OCI-LY1 (cell line): Measurements from ENCODE around the gene NDRG2.

ENCODE experiments used
- EZH2 ChIP-seq: fragments of 200-600 bp; sonication (generic), shearing (Covaris generic); IDR thresholded peaks from 2 replicates; pipeline ENCODE4 v1.8.0; 2017; ENCODE audit warnings: borderline replicate concordance, mixed run types, mild to moderate bottlenecking, antibody characterized with exemption, low read length, moderate library complexity, mixed read lengths
- TF ChIP-seq, protein P1 (sequence below): fragments of 200-600 bp; sonication (generic), shearing (Covaris generic); IDR thresholded peaks from 2 replicates; pipeline ENCODE4 v1.5.1; 2017; ENCODE audit warnings: mild to moderate bottlenecking, antibody characterized with exemption, low read length, moderate library complexity, mixed read lengths

DNA sequence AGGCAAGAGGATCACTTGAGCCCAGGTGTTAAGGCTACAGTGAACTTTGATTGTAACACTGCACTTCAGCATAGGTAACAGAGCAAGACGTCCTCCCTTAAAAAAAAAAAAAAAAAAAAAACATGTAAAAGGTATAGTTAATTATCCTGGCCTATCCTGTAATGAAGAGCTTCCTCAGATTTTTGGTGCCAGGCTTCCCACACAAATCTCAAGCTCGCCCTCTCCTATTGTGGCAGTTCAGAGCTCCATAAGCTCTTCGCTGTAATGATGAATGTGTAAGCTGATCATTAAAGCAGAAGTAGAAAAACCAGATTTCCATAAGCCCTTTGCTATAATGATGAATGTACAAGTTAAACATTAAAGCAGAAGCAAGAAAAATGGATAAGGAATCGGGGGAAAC, 27.7 kb downstream of the NDRG2 start:
- TF ChIP-seq, protein P1, sequence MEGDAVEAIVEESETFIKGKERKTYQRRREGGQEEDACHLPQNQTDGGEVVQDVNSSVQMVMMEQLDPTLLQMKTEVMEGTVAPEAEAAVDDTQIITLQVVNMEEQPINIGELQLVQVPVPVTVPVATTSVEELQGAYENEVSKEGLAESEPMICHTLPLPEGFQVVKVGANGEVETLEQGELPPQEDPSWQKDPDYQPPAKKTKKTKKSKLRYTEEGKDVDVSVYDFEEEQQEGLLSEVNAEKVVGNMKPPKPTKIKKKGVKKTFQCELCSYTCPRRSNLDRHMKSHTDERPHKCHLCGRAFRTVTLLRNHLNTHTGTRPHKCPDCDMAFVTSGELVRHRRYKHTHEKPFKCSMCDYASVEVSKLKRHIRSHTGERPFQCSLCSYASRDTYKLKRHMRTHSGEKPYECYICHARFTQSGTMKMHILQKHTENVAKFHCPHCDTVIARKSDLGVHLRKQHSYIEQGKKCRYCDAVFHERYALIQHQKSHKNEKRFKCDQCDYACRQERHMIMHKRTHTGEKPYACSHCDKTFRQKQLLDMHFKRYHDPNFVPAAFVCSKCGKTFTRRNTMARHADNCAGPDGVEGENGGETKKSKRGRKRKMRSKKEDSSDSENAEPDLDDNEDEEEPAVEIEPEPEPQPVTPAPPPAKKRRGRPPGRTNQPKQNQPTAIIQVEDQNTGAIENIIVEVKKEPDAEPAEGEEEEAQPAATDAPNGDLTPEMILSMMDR, result no peak
- no peak for TF ChIP-seq EZH2
